ENCODE data around the gene ATG101.
"Not testable (repeated sequence)": the region's sequence is repeated elsewhere in the genome, so short reads cannot be mapped to it uniquely, and the experiment has no call there.

The ATG101 gene

GRCh38 chr12:52097045-52097666 lies 27.4 kb downstream of the ATG101 start:
- no peak for DNase-seq (ENCODE audit: low read depth in 2 of 2, low spot score in 1 of 2)

- not testable (repeated sequence) for DNase-seq (ENCODE audit: low read depth in 2 of 2, low spot score in 1 of 2)
Observed at GRCh38 chr12:52104431-52105089, 34.8 kb downstream of the ATG101 start.

GRCh38 chr12:52116222-52117125 lies 46.7 kb downstream of the ATG101 start:
- DNase-seq (ENCODE audit: low read depth in 2 of 2, low spot score in 1 of 2), result peak in 1 of 2 donors; percentile 39

GRCh38 chr12:52117806-52118475 lies 48.2 kb downstream of the ATG101 start:
- not testable (repeated sequence) for DNase-seq (ENCODE audit: low read depth in 2 of 2, low spot score in 1 of 2)

- no peak for DNase-seq (ENCODE audit: low read depth in 2 of 2, low spot score in 1 of 2)
Observed at GRCh38 chr12:52119398-52120254, 49.8 kb downstream of the ATG101 start.

GRCh38 chr12:52120951-52121823 lies 51.4 kb downstream of the ATG101 start:
- DNase-seq (ENCODE audit: low read depth in 2 of 2, low spot score in 1 of 2), result no peak

GRCh38 chr12:52121824-52122539 lies 52.2 kb downstream of the ATG101 start:
- peak in 1 of 2 donors; percentile 39 for DNase-seq (ENCODE audit: low read depth in 2 of 2, low spot score in 1 of 2)

GRCh38 chr12:52122540-52122871 lies 52.7 kb downstream of the ATG101 start:
- no peak for DNase-seq (ENCODE audit: low read depth in 2 of 2, low spot score in 1 of 2)

GRCh38 chr12:52122904-52123303 lies 53.1 kb downstream of the ATG101 start:
- no peak for DNase-seq (ENCODE audit: low read depth in 2 of 2, low spot score in 1 of 2)

GRCh38 chr12:52123487-52124186 lies 53.9 kb downstream of the ATG101 start:
- no peak for DNase-seq (ENCODE audit: low read depth in 2 of 2, low spot score in 1 of 2)

GRCh38 chr12:52125476-52125900 lies 55.7 kb downstream of the ATG101 start:
- DNase-seq (ENCODE audit: low read depth in 2 of 2, low spot score in 1 of 2), result no peak

- no peak for DNase-seq (ENCODE audit: low read depth in 2 of 2, low spot score in 1 of 2)
Observed at GRCh38 chr12:52126050-52126604, 56.3 kb downstream of the ATG101 start.

Data from stimulated activated CD8-positive, alpha-beta memory T cell treated with anti-CD3 and anti-CD28 coated beads, Interleukin-4, amount 100 ng/mL, for 1 hour (primary cell).